PC-9 (cell line): ENCODE measurements around the gene DNAJB1. TPM values are rescaled to one million over a fixed set of nuclear protein-coding genes. Genes with fewer than 3 reads are reported as not detected.

Experiments used
- BruUV-seq: library from RNA; stranded (reverse); fragments of 400-500 nt; replicated peaks from 2 replicates; lab custom pipeline; 2021; lab: Mats Ljungman, UMichigan
- CTCF ChIA-PET: fragments of 300-600 bp; sonication (Branson Sonifier 250); formaldehyde crosslinking; loops from one replicate; lab custom pipeline; 2022; ENCODE audit warnings: antibody characterized with exemption; lab: Charles Lee
- POLR2A ChIA-PET: fragments of 300-600 bp; sonication (Branson Sonifier 250); formaldehyde crosslinking; loops from one replicate; lab custom pipeline; 2022; ENCODE audit warnings: antibody characterized with exemption; ENCODE audit not compliant: unreplicated experiment; lab: Charles Lee
- DNase-seq, 2 experiments: peaks; one replicate each; pipeline versions ENCODE4 v3.0.0 to v3.0.0-alpha.2; 2015 to 2022; ENCODE audit warnings: mixed read lengths in 1 of 2
- H2AFZ ChIP-seq: fragments of 200-600 bp; sonication (generic); 2 replicates; pipeline ENCODE4 v1.8.1; 2017; ENCODE audit warnings: antibody characterized with exemption
- H3F3A ChIP-seq: fragments of 200-600 bp; sonication (generic); 2 replicates; pipeline ENCODE4 v1.8.1; 2017; ENCODE audit warnings: antibody characterized with exemption, mild to moderate bottlenecking, low read depth; ENCODE audit not compliant: insufficient read depth
- H3K27ac ChIP-seq: fragments of 200-600 bp; sonication (generic); 2 replicates; pipeline ENCODE4 v1.6.1; 2016; ENCODE audit warnings: mixed run types
- H3K27me3 ChIP-seq: fragments of 200-600 bp; sonication (generic); 2 replicates; pipeline ENCODE4 v1.6.1; 2016; ENCODE audit warnings: low read depth, mixed run types; ENCODE audit not compliant: insufficient read depth
- H3K36me3 ChIP-seq: fragments of 200-600 bp; sonication (generic); 2 replicates; pipeline ENCODE4 v1.6.1; 2016; ENCODE audit warnings: low read depth, mixed run types
- H3K4me1 ChIP-seq: fragments of 200-600 bp; sonication (generic); replicated peaks from 2 replicates; pipeline ENCODE4 v1.6.1; 2016; ENCODE audit warnings: mixed run types; ENCODE audit not compliant: insufficient read depth
- H3K4me2 ChIP-seq: fragments of 200-600 bp; sonication (generic); 2 replicates; pipeline ENCODE4 v1.6.1; 2017; ENCODE audit warnings: mixed run types
- H3K4me3 ChIP-seq: fragments of 200-600 bp; sonication (generic); 2 replicates; pipeline ENCODE4 v1.6.1; 2016; ENCODE audit warnings: mixed run types
- H3K79me2 ChIP-seq: fragments of 200-600 bp; sonication (generic); 2 replicates; pipeline ENCODE4 v1.6.1; 2017; ENCODE audit warnings: low read depth, mixed run types
- H3K9me2 ChIP-seq: fragments of 200-600 bp; sonication (generic); 2 replicates; pipeline ENCODE4 v1.8.1; 2017; ENCODE audit warnings: mild to moderate bottlenecking; ENCODE audit not compliant: insufficient read depth
- H3K9me3 ChIP-seq: fragments of 200-600 bp; sonication (generic); 2 replicates; pipeline ENCODE4 v1.8.1; 2016; ENCODE audit warnings: low read depth; ENCODE audit not compliant: insufficient read depth
- H4K20me1 ChIP-seq: fragments of 200-600 bp; sonication (generic); 2 replicates; pipeline ENCODE4 v1.8.1; 2017; ENCODE audit not compliant: insufficient read depth
- EZH2 ChIP-seq: fragments of 200-600 bp; sonication (generic); IDR thresholded peaks from 2 replicates; pipeline ENCODE4 v1.8.0; 2017; ENCODE audit warnings: antibody characterized with exemption, low read depth
- intact Hi-C: fragments of 100-400 bp; cut with micrococcal nuclease; formaldehyde crosslinking; loops from one replicate; pipeline ENCODE4 v1.10.0; 2022; ENCODE audit not compliant: unreplicated experiment
- total RNA-seq: library from RNA; stranded (reverse); gene quantifications from 2 replicates; pipeline ENCODE4 v1.2.3, GENCODE V29; 2021
- TF ChIP-seq, protein P1 (sequence below): fragments of 200-600 bp; sonication (generic); conservative IDR thresholded peaks from 2 replicates; pipeline ENCODE4 v1.6.1; 2017; ENCODE audit warnings: mixed run types, antibody characterized with exemption, mild to moderate bottlenecking, moderate library complexity

Gene DNAJB1
- total RNA-seq, 1 experiment from 2014 or later = 159 TPM

DNA sequence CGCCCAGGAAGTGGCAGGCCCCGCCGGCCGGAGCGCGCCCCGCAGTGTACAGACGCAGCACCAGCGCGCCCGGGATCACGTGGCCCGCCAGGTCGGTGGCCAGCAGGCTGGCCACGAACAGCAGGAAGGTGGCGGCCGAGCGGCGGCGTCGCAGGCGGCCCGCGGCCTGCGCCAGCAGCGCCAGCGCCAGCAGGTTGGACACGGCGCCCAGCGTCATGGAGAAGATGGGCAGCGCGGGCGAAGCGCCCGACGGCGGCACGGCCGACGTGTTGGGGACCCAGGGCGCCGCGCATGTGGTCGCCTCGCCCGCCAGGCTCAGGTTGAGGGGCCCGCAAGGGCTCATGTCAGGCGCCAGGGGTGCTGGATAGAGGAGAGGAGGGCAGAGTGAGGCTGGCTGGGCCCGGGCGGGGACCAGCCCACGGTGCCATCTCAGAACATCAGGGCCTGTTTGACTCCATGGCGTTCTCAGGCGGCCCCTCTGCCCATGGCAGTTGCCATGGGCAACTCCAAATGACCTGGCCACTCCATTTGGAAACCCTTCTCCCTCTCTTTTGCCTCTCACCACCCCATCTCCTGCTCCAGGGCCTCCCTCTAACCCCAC lies 44.1 kb downstream of the DNAJB1 start:
- CTCF ChIA-PET = interaction anchor here (0.7 kb wide), 1 partner anchor 28 kb away, joined by 3 read pairs; no protein-coding TSS in a partner anchor
- Histone ChIP-seq H3K4me2 (no peak overlapping the region), H3F3A (peaks cover 49% of the 10 kb centered on the region), H3K9me3 (no peaks in the 10 kb centered on the region), H2AFZ (no peak overlapping the region), H3K36me3 (peaks cover 19% of the 10 kb centered on the region), H4K20me1 (peaks cover 31% of the 10 kb centered on the region), H3K79me2 (no peaks in the 10 kb centered on the region), H3K4me1 (peaks cover 30% of the 10 kb centered on the region), H3K4me3 (no peak overlapping the region), H3K9me2 (no peaks in the 10 kb centered on the region), H3K27me3 (no peaks in the 10 kb centered on the region), H3K27ac (no peak overlapping the region)
- no peak for DNase-seq
- no TSS peak for BruUV-seq
- intact Hi-C loops = no loop called here
- TF ChIP-seq, protein P1, sequence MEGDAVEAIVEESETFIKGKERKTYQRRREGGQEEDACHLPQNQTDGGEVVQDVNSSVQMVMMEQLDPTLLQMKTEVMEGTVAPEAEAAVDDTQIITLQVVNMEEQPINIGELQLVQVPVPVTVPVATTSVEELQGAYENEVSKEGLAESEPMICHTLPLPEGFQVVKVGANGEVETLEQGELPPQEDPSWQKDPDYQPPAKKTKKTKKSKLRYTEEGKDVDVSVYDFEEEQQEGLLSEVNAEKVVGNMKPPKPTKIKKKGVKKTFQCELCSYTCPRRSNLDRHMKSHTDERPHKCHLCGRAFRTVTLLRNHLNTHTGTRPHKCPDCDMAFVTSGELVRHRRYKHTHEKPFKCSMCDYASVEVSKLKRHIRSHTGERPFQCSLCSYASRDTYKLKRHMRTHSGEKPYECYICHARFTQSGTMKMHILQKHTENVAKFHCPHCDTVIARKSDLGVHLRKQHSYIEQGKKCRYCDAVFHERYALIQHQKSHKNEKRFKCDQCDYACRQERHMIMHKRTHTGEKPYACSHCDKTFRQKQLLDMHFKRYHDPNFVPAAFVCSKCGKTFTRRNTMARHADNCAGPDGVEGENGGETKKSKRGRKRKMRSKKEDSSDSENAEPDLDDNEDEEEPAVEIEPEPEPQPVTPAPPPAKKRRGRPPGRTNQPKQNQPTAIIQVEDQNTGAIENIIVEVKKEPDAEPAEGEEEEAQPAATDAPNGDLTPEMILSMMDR = no peak
- no peak for TF ChIP-seq EZH2
- POLR2A ChIA-PET = no interaction called here

DNA sequence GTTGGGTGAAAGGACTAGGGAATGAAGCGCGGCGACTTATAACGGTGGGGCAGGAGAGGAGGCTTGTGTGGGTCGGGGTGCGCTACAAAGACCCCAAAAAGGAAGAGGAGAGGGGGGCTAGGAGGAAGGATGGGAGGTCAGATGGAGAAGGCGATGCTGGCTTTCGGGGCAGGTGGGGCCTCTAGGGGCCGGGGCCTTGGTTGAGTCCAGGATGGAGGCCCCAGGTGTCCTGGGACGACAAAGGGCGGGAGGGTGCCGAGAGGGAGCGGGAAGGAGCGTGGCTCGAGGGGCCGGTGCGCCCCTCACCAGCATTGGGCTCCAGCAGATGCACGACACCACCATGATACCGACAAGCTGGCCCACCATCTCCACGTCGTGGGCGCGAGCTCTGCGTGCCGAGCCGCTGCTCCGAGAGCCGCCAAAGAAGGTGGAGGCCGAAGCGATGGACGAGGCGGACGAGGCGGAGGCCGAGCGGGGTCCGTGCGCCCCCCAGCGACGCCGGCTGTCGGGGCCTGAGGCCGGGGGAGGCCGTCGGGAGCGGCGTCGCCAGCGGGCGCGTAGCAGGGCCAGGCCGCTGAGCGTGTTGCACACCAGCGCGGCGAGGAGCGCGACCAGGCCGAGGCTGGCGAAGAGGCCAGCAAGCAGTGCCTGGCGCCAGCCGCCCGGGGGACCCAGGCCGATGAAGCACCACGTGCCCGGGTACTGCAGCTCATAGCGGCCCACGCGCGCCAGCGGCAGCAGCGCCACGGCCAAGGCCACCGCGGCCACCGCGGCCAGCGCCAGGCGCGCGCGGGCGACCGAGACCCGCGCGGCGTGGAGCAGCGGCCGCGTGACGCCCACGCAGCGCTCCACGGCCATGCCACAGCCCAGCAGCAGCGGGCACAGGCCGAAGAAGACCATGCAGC lies 44.9 kb downstream of the DNAJB1 start:
- no peaks in the 10 kb centered on the region for H3K9me2 ChIP-seq
- DNase-seq = no peak
- H3K9me3 ChIP-seq = no peaks in the 10 kb centered on the region
- no peak overlapping the region for H3K4me2 ChIP-seq
- no peaks in the 10 kb centered on the region for H3K79me2 ChIP-seq
- peaks cover 24% of the 10 kb centered on the region for H4K20me1 ChIP-seq
- no peak overlapping the region for H2AFZ ChIP-seq
- peaks cover 30% of the 10 kb centered on the region for H3K4me1 ChIP-seq
- CTCF ChIA-PET = interaction anchor here (0.5 to 0.7 kb wide), 2 partner anchors 44 to 272 kb away, joined by 3 to 6 read pairs; no protein-coding TSS in a partner anchor
- H3K4me3 ChIP-seq = no peak overlapping the region
- no peaks in the 10 kb centered on the region for H3K27me3 ChIP-seq
- TF ChIP-seq, protein P1 = no peak
- TF ChIP-seq EZH2 = no peak
- POLR2A ChIA-PET = interaction anchor here (0.6 kb wide), 1 partner anchor 156 kb away, joined by 3 read pairs; no protein-coding TSS in a partner anchor
- no peak overlapping the region for H3K27ac ChIP-seq
- H3K36me3 ChIP-seq = peaks cover 15% of the 10 kb centered on the region
- BruUV-seq = no TSS peak
- H3F3A ChIP-seq = peaks cover 49% of the 10 kb centered on the region
- intact Hi-C loops = no loop called here

DNA sequence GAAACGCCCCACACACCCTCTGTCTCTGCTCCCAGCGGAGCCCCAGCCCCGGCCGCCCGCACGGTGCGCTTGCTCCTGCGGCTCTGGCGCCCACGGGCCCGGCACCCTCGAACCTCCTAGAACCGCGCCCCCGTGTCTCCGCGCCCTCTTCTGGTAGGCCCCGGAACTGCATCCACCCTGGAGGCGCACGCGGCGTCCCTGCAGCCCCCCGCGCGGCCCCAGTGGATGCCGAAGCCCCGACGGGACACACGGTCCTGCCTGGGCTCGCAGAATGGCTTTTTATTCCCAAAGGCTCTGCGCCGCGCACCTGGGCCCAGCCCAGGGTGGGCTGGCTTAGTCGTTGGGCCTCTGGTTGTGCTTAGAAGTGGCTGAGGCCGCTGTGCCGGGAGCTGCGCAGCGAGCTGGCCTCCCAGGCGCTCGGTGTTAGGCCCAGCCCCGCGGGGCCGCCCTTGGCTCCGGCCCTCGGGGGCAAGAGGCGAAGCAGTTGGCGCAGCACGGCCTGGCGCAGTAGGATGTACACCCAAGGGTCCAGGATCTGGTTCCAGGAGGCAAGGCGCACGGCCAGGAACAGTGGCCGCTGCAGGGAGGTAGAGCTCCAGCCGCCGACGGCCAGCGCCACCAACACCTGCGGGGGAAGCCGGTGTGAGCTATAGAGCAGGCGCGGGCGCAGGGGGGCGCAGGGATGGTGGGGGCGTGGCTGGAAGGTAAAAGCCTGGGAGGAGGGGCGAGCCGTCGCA lies 45.8 kb downstream of the DNAJB1 start:
- Histone ChIP-seq H3K4me2 (no peak overlapping the region), H3F3A (peaks cover 49% of the 10 kb centered on the region), H2AFZ (no peak overlapping the region), H3K4me1 (peaks cover 21% of the 10 kb centered on the region), H3K9me2 (no peaks in the 10 kb centered on the region), H3K36me3 (peaks cover 18% of the 10 kb centered on the region), H3K27ac (no peak overlapping the region), H3K9me3 (no peaks in the 10 kb centered on the region), H4K20me1 (peaks cover 18% of the 10 kb centered on the region), H3K4me3 (no peak overlapping the region), H3K79me2 (no peaks in the 10 kb centered on the region), H3K27me3 (no peaks in the 10 kb centered on the region)
- DNase-seq = peak in 1 of 2 experiments; percentile 53
- intact Hi-C loops = no loop called here
- CTCF ChIA-PET = interaction anchor here (0.5 to 0.7 kb wide), 3 partner anchors 45 to 335 kb away, joined by 3 to 6 read pairs (median 4); no protein-coding TSS in a partner anchor
- no peak for TF ChIP-seq EZH2
- TF ChIP-seq, protein P1 = peak; percentile 94
- POLR2A ChIA-PET = interaction anchor here (0.6 kb wide), 1 partner anchor 155 kb away, joined by 3 read pairs; no protein-coding TSS in a partner anchor
- no TSS peak for BruUV-seq
